Neural progenitor cell (in vitro differentiated cells): ENCODE results near the gene INPP5D. TPM values are rescaled to one million over a fixed set of nuclear protein-coding genes. Genes with fewer than 3 reads are reported as not detected.
"Not testable (repeated sequence)": the region's sequence is repeated elsewhere in the genome, so short reads cannot be mapped to it uniquely, and the experiment has no call there.

ENCODE experiments used
- DNase-seq: peaks from one replicate; pipeline ENCODE4 v3.0.0-alpha.2; 2016; ENCODE audit warnings: low spot score
- H2AFZ ChIP-seq: fragments of 200-600 bp; sonication (generic); replicated peaks from 2 replicates; pipeline ENCODE4 v1.6.1; 2016; ENCODE audit warnings: antibody characterized with exemption
- H3F3A ChIP-seq: fragments of 200-600 bp; sonication (generic); 2 replicates; pipeline ENCODE4 v1.6.1; 2016; ENCODE audit warnings: antibody characterized with exemption, low read depth
- H3K27ac ChIP-seq: fragments of 200-600 bp; sonication (generic); 2 replicates; pipeline ENCODE4 v1.5.1; 2016; ENCODE audit warnings: mild to moderate bottlenecking
- H3K27me3 ChIP-seq: fragments of 200-600 bp; sonication (generic); 2 replicates; pipeline ENCODE4 v1.6.1; 2016; ENCODE audit warnings: mild to moderate bottlenecking, moderate library complexity
- H3K36me3 ChIP-seq: fragments of 200-600 bp; sonication (generic); 2 replicates; pipeline ENCODE4 v1.5.1; 2016
- H3K4me1 ChIP-seq: fragments of 200-600 bp; sonication (generic); 2 replicates; pipeline ENCODE4 v1.6.1; 2016; ENCODE audit warnings: mixed run types
- H3K4me2 ChIP-seq: fragments of 200-600 bp; sonication (generic); 2 replicates; pipeline ENCODE4 v1.6.1; 2016
- H3K4me3 ChIP-seq: fragments of 200-600 bp; sonication (generic); 2 replicates; pipeline ENCODE4 v1.5.1; 2016
- H3K79me2 ChIP-seq: fragments of 200-600 bp; sonication (generic); 2 replicates; pipeline ENCODE4 v1.6.1; 2016; ENCODE audit warnings: low read depth
- H3K9ac ChIP-seq: fragments of 200-600 bp; sonication (generic); 2 replicates; pipeline ENCODE4 v1.6.1; 2016
- H3K9me3 ChIP-seq: fragments of 200-600 bp; sonication (generic); 2 replicates; pipeline ENCODE4 v1.5.1; 2016; ENCODE audit warnings: low read depth
- H4K20me1 ChIP-seq: fragments of 200-600 bp; sonication (generic); 2 replicates; pipeline ENCODE4 v1.6.1; 2016; ENCODE audit warnings: low read depth
- H3K27ac Mint-ChIP-seq: 3 replicates; pipeline ENCODE4 v1.8.0; 2021; ENCODE audit warnings: mixed read lengths
- H3K27me3 Mint-ChIP-seq: 2 replicates; pipeline ENCODE4 v1.8.0; 2022; ENCODE audit warnings: low read depth, mild to moderate bottlenecking, inconsistent platforms, moderate library complexity, mixed read lengths; ENCODE audit not compliant: insufficient read depth
- H3K36me3 Mint-ChIP-seq: 3 replicates; pipeline ENCODE4 v1.8.0; 2021; ENCODE audit warnings: mixed read lengths
- H3K4me1 Mint-ChIP-seq: 3 replicates; pipeline ENCODE4 v1.8.0; 2021; ENCODE audit warnings: mixed read lengths
- H3K4me3 Mint-ChIP-seq: 3 replicates; pipeline ENCODE4 v1.8.0; 2021; ENCODE audit warnings: mild to moderate bottlenecking, moderate library complexity, mixed read lengths
- H3K9me3 Mint-ChIP-seq: 3 replicates; pipeline ENCODE4 v1.8.0; 2020; ENCODE audit warnings: mixed read lengths
- EZH2 ChIP-seq: fragments of 200-600 bp; sonication (generic); IDR thresholded peaks from 2 replicates; pipeline ENCODE4 v1.6.1; 2017; ENCODE audit warnings: antibody characterized with exemption, mild to moderate bottlenecking, moderate library complexity
- EZH2phosphoT487 ChIP-seq: fragments of 200-600 bp; sonication (generic); IDR thresholded peaks from 2 replicates; pipeline ENCODE4 v1.6.1; 2017; ENCODE audit warnings: antibody characterized with exemption
- total RNA-seq: library from RNA; depleted of rRNA; stranded (reverse); fragments of >200 nt; gene quantifications from 2 replicates; pipeline ENCODE4 v1.2.3, GENCODE V29; 2015; ENCODE audit warnings: low replicate concordance
- TF ChIP-seq, protein P1 (sequence below): fragments of 200-600 bp; sonication (generic); IDR thresholded peaks from 2 replicates; pipeline ENCODE4 v1.5.1; 2017; ENCODE audit warnings: antibody characterized with exemption, mild to moderate bottlenecking

Gene INPP5D
- total RNA-seq, 1 donor from 2014 or later = 4.2 TPM

GRCh38 chr2:233013650-233014049 lies 46.5 kb upstream of the INPP5D start:
- Histone ChIP-seq H3K27me3 (no peaks in the 10 kb centered on the region), H3K9ac (no peak overlapping the region), H4K20me1 (no peaks in the 10 kb centered on the region), H3K4me2 (no peak overlapping the region), H3K4me3 (no peak overlapping the region), H3K79me2 (no peaks in the 10 kb centered on the region), H3K9me3 (no peaks in the 10 kb centered on the region), H3K4me1 (no peaks in the 10 kb centered on the region), H2AFZ (no peak overlapping the region), H3K36me3 (no peaks in the 10 kb centered on the region), H3F3A (no peaks in the 10 kb centered on the region), H3K27ac (no peak overlapping the region)
- peaks cover 3% of the 10 kb centered on the region for H3K27me3 Mint-ChIP-seq
- no peak overlapping the region for H3K27ac Mint-ChIP-seq
- H3K9me3 Mint-ChIP-seq = peaks cover 6% of the 10 kb centered on the region
- TF ChIP-seq EZH2 (no peak), EZH2phosphoT487 (no peak)
- TF ChIP-seq, protein P1, sequence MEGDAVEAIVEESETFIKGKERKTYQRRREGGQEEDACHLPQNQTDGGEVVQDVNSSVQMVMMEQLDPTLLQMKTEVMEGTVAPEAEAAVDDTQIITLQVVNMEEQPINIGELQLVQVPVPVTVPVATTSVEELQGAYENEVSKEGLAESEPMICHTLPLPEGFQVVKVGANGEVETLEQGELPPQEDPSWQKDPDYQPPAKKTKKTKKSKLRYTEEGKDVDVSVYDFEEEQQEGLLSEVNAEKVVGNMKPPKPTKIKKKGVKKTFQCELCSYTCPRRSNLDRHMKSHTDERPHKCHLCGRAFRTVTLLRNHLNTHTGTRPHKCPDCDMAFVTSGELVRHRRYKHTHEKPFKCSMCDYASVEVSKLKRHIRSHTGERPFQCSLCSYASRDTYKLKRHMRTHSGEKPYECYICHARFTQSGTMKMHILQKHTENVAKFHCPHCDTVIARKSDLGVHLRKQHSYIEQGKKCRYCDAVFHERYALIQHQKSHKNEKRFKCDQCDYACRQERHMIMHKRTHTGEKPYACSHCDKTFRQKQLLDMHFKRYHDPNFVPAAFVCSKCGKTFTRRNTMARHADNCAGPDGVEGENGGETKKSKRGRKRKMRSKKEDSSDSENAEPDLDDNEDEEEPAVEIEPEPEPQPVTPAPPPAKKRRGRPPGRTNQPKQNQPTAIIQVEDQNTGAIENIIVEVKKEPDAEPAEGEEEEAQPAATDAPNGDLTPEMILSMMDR = no peak
- no peak overlapping the region for H3K4me3 Mint-ChIP-seq
- DNase-seq = no peak
- H3K36me3 Mint-ChIP-seq = no peaks in the 10 kb centered on the region
- no peaks in the 10 kb centered on the region for H3K4me1 Mint-ChIP-seq

DNA sequence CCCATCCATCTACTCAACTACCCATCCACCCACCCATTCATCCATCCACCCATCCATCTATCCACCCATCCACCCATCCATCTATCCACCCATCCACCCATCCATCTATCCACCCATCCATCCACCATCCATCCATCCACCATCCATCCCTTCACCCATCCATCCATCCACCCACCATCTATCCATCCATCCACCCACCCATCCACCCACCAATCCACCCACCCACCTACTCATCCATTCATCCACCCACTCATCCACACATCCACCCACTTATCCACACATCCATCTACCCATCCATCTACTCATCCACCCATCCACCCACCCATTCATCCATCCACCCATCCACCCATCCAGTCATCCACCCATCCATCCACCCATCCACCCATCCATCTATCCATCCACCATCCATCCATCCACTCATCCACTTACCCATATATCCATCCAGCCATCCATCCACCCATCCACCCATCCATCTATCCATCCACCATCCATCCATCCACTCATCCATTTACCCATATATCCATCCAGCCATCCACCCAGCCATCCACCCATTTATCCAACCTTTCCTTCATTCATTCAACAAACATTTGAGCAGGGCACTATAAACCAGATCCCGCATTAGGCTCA lies 45.0 kb upstream of the INPP5D start:
- peaks cover under 1% of the 10 kb centered on the region for H3K27me3 Mint-ChIP-seq
- no peaks in the 10 kb centered on the region for H3F3A ChIP-seq
- DNase-seq = no peak
- no peaks in the 10 kb centered on the region for H3K4me1 ChIP-seq
- no peak overlapping the region for H3K4me3 ChIP-seq
- H3K27ac ChIP-seq = no peak overlapping the region
- H3K27me3 ChIP-seq = no peaks in the 10 kb centered on the region
- H3K4me2 ChIP-seq = no peak overlapping the region
- H3K9me3 ChIP-seq = no peaks in the 10 kb centered on the region
- H3K4me3 Mint-ChIP-seq = no peak overlapping the region
- no peak for TF ChIP-seq EZH2
- TF ChIP-seq, protein P1 = no peak
- TF ChIP-seq EZH2phosphoT487 = no peak
- no peak overlapping the region for H2AFZ ChIP-seq
- H3K79me2 ChIP-seq = no peaks in the 10 kb centered on the region
- H3K27ac Mint-ChIP-seq = no peak overlapping the region
- peaks cover 6% of the 10 kb centered on the region for H3K9me3 Mint-ChIP-seq
- H4K20me1 ChIP-seq = no peaks in the 10 kb centered on the region
- no peak overlapping the region for H3K9ac ChIP-seq
- H3K36me3 ChIP-seq = no peaks in the 10 kb centered on the region
- H3K36me3 Mint-ChIP-seq = no peaks in the 10 kb centered on the region
- H3K4me1 Mint-ChIP-seq = no peaks in the 10 kb centered on the region

- H2AFZ ChIP-seq = no peak overlapping the region
- H3K4me1 ChIP-seq = no peaks in the 10 kb centered on the region
- H3K4me3 ChIP-seq = no peak overlapping the region
- DNase-seq = no peak
- no peak overlapping the region for H3K4me2 ChIP-seq
- no peaks in the 10 kb centered on the region for H3K27me3 ChIP-seq
- H3K36me3 Mint-ChIP-seq = no peaks in the 10 kb centered on the region
- H3K4me3 Mint-ChIP-seq = no peak overlapping the region
- peaks cover 4% of the 10 kb centered on the region for H3K27me3 Mint-ChIP-seq
- no peak overlapping the region for H3K9ac ChIP-seq
- H3F3A ChIP-seq = no peaks in the 10 kb centered on the region
- no peak overlapping the region for H3K27ac Mint-ChIP-seq
- no peak overlapping the region for H3K27ac ChIP-seq
- H3K36me3 ChIP-seq = no peaks in the 10 kb centered on the region
- H3K4me1 Mint-ChIP-seq = no peaks in the 10 kb centered on the region
- H3K9me3 ChIP-seq = no peaks in the 10 kb centered on the region
- TF ChIP-seq EZH2 = no peak
- TF ChIP-seq EZH2phosphoT487 = no peak
- TF ChIP-seq, protein P1 = no peak
- no peaks in the 10 kb centered on the region for H4K20me1 ChIP-seq
- H3K79me2 ChIP-seq = no peaks in the 10 kb centered on the region
- H3K9me3 Mint-ChIP-seq = peaks cover 6% of the 10 kb centered on the region
Measured at GRCh38 chr2:233017947-233018346, 42.2 kb upstream of the INPP5D start.

DNA sequence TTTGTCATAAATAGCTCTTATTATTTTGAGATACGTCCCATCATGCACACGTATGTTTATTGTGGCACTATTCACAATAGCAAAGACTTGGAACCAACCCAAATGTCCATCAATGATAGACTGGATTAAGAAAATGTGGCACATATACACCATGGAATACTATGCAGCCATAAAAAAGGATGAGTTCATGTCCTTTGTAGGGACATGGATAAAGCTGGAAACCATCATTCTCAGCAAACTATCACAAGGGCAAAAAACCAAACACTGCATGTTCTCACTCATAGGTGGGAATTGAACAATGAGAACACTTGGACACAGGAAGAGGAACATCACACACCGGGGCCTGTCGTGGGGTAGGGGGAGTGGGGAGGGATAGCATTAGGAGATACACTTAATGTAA lies 40.5 kb upstream of the INPP5D start:
- not testable (repeated sequence) for H3K27me3 ChIP-seq, H3K4me3 Mint-ChIP-seq, H3K9me3 ChIP-seq, H4K20me1 ChIP-seq, H3K4me1 Mint-ChIP-seq, H3K4me2 ChIP-seq, H2AFZ ChIP-seq, H3K27me3 Mint-ChIP-seq, H3K27ac ChIP-seq, DNase-seq, H3K9me3 Mint-ChIP-seq, H3K36me3 ChIP-seq, H3K4me1 ChIP-seq, H3K36me3 Mint-ChIP-seq, H3K9ac ChIP-seq, H3F3A ChIP-seq, H3K79me2 ChIP-seq, H3K4me3 ChIP-seq, H3K27ac Mint-ChIP-seq
